Tibial nerve (tissue), 3 donors: ENCODE measurements around the gene EMID1.

Experiments
- POLR2A ChIP-seq, 2 donors: fragments of 450-650 bp; IDR thresholded peaks; one replicate each; pipeline ENCODE4 v1.6.1; 2017; ENCODE audit warnings: antibody characterized with exemption in 2 of 2, mild to moderate bottlenecking in 2 of 2, moderate library complexity in 2 of 2
- TF ChIP-seq, protein P1 (sequence below), 5 experiments: fragments of 200-600 bp in 3 of 5; fragments of 450-650 bp in 2 of 5; sonication (generic) in 3 of 5; IDR thresholded peaks; one replicate each; pipeline ENCODE4 v1.5.1; 2016 to 2019; ENCODE audit warnings: antibody characterized with exemption in 5 of 5, mild to moderate bottlenecking in 3 of 5, moderate library complexity in 2 of 5

GRCh38 chr22:29244785-29245625 is 39.3 kb downstream of the EMID1 start:
- TF ChIP-seq, protein P1, sequence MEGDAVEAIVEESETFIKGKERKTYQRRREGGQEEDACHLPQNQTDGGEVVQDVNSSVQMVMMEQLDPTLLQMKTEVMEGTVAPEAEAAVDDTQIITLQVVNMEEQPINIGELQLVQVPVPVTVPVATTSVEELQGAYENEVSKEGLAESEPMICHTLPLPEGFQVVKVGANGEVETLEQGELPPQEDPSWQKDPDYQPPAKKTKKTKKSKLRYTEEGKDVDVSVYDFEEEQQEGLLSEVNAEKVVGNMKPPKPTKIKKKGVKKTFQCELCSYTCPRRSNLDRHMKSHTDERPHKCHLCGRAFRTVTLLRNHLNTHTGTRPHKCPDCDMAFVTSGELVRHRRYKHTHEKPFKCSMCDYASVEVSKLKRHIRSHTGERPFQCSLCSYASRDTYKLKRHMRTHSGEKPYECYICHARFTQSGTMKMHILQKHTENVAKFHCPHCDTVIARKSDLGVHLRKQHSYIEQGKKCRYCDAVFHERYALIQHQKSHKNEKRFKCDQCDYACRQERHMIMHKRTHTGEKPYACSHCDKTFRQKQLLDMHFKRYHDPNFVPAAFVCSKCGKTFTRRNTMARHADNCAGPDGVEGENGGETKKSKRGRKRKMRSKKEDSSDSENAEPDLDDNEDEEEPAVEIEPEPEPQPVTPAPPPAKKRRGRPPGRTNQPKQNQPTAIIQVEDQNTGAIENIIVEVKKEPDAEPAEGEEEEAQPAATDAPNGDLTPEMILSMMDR (IDR thresholded peaks at IDR 0.05), result no peak
- TF ChIP-seq POLR2A (IDR thresholded peaks at IDR 0.05), result no peak
